Urinary bladder (tissue), 4 donors: ENCODE measurements around the gene CASS4. TPM values are rescaled to one million over a fixed set of nuclear protein-coding genes. Genes with fewer than 3 reads are reported as not detected.
"Not testable (repeated sequence)": the region's sequence is repeated elsewhere in the genome, so short reads cannot be mapped to it uniquely, and the experiment has no call there.

Source experiments
- DNase-seq: peaks from one replicate; pipeline ENCODE4 v3.0.0-alpha.2; 2015; ENCODE audit errors: extremely low spot score
- H3K27ac ChIP-seq: one replicate; pipeline ENCODE4 v1.5.1; 2013; ENCODE audit warnings: low read depth, mild to moderate bottlenecking, moderate library complexity
- H3K36me3 ChIP-seq: one replicate; pipeline ENCODE4 v1.6.1; 2013; ENCODE audit warnings: mild to moderate bottlenecking, moderate library complexity; ENCODE audit not compliant: insufficient read depth
- H3K4me1 ChIP-seq: one replicate; pipeline ENCODE4 v1.6.1; 2013; ENCODE audit warnings: mild to moderate bottlenecking, moderate library complexity; ENCODE audit not compliant: insufficient read depth
- H3K4me3 ChIP-seq: one replicate; pipeline ENCODE4 v1.5.1; 2013; ENCODE audit warnings: low read depth, low read length
- WGBS: extraction: QIAGEN DNeasy Blood & Tissue Kit; methylation state at CpG from one replicate; pipeline ENCODE4 v1.1.7; 2013; 5-methylcytosine and 5-hydroxymethylcytosine counted together
- polyA plus RNA-seq: library from polyadenylated mRNA; stranded (reverse); fragments of 200-250 nt; gene quantifications from one replicate; pipeline ENCODE4 v1.2.3, GENCODE V29; 2013
- total RNA-seq: library from RNA; depleted of rRNA; stranded (reverse); fragments of >200 nt; gene quantifications from one replicate; pipeline ENCODE4 v1.2.3, GENCODE V29; 2014
- donor health status: healthy with polysubstance abuse.
- donor health status: healthy.

Gene CASS4
- total and polyA plus RNA-seq, 2 donors: 1.1 to 1.9 TPM

DNA sequence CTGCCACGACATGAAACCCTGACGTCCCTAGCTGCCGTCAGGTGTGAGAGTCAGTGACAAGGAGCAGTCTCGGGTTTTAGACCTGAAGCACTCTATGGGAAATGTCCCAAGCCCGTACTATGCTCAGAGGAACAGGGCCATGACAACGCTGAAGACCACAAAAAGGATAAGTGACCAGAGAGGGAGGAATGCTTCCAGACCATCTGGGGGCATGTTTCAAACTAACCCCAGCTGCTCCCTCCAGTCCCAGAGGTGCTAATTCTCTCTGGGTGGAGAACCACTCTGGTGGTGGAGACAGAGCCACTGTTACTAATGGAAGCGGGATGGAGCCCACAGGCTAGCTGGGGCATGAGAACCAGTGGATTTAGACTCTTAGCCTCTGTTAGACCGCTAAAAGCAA lies 28.7 kb upstream of the CASS4 start:
- H3K36me3 ChIP-seq: no peaks in the 10 kb centered on the region
- no peak overlapping the region for H3K4me3 ChIP-seq
- H3K27ac ChIP-seq: no peak overlapping the region
- WGBS: 88% methylated on average over 8 of the region's 8 CpGs
- no peaks in the 10 kb centered on the region for H3K4me1 ChIP-seq
- no peak for DNase-seq

DNA sequence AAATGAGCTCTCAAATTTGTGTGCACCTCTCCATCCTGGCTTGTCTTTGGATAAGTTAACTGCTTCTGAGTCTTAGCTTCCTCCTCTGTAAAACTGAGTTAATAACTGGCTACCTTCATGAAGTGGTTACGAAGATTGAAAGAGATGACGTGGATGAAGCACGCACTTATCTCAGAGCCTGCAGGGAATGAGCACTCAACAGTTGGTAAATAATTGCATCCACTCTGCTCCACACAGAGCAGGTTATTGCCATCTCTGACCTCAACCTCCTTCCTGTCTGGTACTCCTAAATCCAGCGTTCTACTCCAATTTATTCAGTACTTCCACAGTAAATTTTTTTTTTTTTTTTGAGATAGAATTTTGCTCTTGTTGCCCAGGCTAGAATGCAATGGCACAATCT lies 26.9 kb upstream of the CASS4 start:
- H3K27ac ChIP-seq: no peak overlapping the region
- no peaks in the 10 kb centered on the region for H3K4me1 ChIP-seq
- DNase-seq: no peak
- 96% methylated on average over 4 of the region's 4 CpGs for whole genome bisulfite sequencing
- no peaks in the 10 kb centered on the region for H3K36me3 ChIP-seq
- H3K4me3 ChIP-seq: no peak overlapping the region

DNA sequence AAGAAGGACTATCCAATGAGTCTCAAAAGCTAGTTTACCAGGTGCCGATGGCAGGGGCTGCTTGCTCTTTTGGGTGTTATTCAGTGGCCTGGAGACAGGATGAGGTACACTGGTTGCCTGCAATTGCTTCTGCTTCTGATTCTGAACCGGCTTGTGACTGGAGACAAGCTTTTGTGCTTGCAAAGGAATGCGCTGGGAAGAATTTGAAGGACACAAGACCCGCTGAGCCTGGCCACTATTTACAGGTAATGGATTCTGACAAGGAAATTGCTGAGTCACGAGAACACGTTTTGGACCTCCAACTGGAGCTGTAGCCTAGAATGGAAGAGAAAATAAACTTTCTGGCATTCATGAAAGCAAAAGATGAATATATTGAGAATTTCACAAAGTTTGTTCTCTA lies 25.8 kb upstream of the CASS4 start:
- H3K4me1 ChIP-seq: no peaks in the 10 kb centered on the region
- H3K36me3 ChIP-seq: no peaks in the 10 kb centered on the region
- no peak for DNase-seq
- H3K27ac ChIP-seq: no peak overlapping the region
- no peak overlapping the region for H3K4me3 ChIP-seq
- whole genome bisulfite sequencing: 96% methylated on average over 6 of the region's 6 CpGs

DNA sequence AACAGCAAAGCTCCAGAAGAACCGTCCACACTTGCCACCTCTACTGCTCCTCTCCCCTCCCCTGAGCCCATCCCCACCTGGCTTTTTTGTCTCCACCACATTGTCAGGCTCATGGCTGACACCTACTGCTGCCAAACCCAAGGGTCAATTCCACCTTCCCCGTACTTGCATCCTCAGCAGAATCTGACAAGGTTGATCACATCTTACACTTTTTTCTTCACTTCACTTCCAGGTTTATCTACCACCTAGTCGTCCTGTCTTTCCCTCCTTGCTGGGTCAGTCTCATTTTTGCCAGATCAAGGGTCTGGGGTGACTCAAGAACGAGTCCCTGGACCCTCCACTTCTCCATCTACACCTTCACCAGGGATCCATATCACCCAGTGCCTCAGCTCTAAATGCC lies 23.2 kb upstream of the CASS4 start:
- H3K36me3 ChIP-seq: no peaks in the 10 kb centered on the region
- 83% methylated on average over 4 of the region's 4 CpGs for WGBS
- no peak overlapping the region for H3K27ac ChIP-seq
- no peaks in the 10 kb centered on the region for H3K4me1 ChIP-seq
- no peak overlapping the region for H3K4me3 ChIP-seq
- no peak for DNase-seq

DNA sequence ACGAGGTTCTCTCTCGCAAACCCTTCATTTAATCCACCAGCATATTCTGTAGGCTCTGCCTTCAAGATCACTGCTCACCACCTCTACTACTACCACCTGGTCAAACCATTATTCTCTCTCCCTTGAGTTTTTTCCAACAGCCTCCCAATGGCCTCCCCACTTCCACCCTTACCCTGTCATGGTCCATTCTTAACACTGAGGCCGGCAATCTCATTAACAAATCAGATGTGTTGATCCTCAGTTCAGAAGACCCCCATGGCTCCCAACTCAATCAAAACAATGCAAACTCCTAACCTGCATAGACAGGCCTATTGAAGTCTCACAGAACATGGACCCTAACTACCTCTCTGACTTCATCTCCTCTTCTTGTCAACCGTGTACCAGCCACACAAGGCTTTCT lies 22.3 kb upstream of the CASS4 start:
- Histone ChIP-seq H3K4me3 (no peak overlapping the region), H3K36me3 (no peaks in the 10 kb centered on the region), H3K4me1 (no peaks in the 10 kb centered on the region), H3K27ac (no peak overlapping the region)
- DNase-seq: no peak
- 92% methylated on average over 4 of the region's 4 CpGs for WGBS

DNA sequence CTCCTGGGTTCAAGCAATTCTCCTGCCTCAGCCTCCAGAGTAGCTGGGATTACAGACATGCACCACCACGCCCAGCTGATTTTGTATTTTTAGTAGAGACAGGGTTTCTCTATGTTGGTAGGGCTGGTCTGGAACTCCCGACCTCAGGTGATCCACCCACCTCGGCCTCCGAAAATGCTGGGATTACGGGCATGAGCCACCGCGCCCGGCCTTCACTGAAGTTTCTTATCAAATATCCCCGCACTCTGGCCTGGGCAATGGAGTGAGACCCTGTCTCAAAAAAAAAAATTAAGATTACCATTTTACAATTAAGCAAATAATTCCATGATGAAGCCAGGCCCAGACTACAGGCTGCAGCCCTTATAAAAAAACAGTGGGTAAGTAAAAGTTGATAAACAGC lies 21.7 kb upstream of the CASS4 start:
- H3K4me3 ChIP-seq, H3K4me1 ChIP-seq, H3K36me3 ChIP-seq, H3K27ac ChIP-seq, DNase-seq: not testable (repeated sequence)
- 96% methylated on average over 9 of the region's 9 CpGs for WGBS

DNA sequence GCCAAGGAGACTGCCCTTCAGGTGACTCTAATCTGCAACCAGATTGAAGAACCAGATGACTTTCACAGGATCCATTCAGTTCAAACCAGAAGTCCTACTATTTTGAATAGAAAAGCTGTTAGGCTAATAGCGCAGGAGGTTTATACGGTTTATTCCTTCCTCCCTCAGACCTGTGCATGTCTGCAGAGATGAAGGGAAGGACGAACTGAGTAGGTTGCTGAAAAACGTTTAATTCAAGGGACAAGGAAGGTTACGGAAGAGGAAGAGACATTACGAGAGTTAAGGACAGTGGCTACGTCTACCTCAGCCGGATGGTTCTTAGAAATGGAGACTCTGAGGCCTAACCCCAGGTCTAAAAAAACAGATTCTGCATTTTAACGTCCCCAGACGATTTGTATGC lies 21.0 kb upstream of the CASS4 start:
- no peak for DNase-seq
- Histone ChIP-seq H3K4me3 (peak overlapping the region; percentile 83), H3K36me3 (no peaks in the 10 kb centered on the region), H3K4me1 (no peaks in the 10 kb centered on the region), H3K27ac (no peak overlapping the region)
- 19% methylated on average over 10 of the region's 10 CpGs for WGBS

DNA sequence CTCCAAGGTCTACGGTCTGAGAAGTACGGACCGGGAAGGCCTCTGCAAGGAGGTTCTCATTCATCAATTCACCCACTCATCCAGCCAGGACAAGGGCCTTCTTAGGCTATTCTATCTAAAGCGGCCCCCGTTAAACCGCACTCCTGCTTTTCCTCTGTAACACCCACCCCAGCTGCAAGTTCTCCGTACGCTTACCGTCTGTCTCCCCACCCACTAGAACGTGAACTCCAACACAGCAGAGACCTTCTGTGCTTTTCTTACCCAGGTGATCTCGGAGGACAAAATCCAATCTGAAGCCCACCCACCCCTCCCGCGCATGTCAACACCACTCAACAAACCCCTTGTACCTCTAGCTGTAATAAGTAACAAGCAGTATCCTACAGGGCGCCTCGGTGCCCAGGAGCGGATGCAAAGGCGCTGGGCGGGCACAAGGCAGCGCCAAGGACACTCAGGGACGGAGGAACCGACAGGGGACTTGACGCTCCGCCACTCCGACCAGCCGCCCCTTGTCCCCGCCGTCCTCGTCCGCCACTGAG lies 20.4 kb upstream of the CASS4 start:
- H3K4me3 ChIP-seq: peak overlapping the region; percentile 83
- WGBS: under 1% methylated on average over 29 of the region's 29 CpGs

DNA sequence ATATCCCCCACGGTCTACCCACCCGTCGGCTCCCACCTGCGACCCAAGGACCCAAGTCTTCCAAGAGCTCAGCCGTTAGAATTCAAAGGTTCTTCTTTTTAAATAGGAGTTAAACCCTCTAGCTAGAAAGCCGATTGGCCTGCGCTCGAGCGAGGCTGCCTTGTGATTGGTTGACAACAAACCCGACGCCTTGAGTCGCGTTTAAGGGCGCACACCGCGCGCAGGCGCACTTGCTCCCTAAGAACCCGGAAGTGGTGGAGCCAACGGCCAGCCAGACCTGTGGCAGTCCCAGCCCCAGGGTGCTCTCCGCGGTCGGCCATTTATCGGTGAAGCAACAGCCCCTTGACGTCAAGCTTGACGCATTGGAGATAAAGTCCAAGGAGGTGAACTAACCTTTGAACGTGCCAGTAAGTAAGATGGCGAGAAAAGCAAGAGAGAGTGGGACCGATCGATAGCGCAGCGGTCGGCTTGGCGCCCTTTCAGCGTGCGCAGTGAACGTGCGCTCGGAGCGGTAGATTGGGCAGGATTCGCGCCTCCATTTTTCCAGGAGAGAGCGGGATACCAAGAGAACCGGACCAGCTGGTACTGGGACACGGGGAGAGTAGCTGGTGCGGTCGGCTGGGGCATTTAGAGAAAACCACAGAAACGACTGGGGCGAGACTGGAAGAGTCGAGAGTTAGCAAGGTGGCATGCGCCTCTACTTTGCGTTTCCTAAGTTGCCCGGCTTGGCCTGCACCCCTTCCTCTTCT lies 19.8 kb upstream of the CASS4 start, which contains the start of the genes AURKA and CSTF1:
Gene AURKA, minus strand, starts transcription at position 84 of the 749 bp plus-strand sequence. CDS start 4,018 bp downstream, outside the sequence.
Gene CSTF1, plus strand, starts transcription at position 514 of the 749 bp plus-strand sequence. CDS start 2,908 bp downstream, outside the sequence.
- H3K27ac ChIP-seq: peak within 1 kb of the TSS; percentile 82
- under 1% methylated on average over 53 of the region's 53 CpGs for WGBS
- peak; percentile 98 for DNase-seq
- H3K4me3 ChIP-seq: peak within 1 kb of the TSS; percentile 83
- no peaks in the 10 kb centered on the region for H3K4me1 ChIP-seq
- peaks cover 3% of the 10 kb centered on the region for H3K36me3 ChIP-seq

More for the DNA sequence above, 20.4 kb upstream of the CASS4 start:
- Histone ChIP-seq H3K27ac (peak overlapping the region; percentile 35), H3K36me3 (no peaks in the 10 kb centered on the region), H3K4me1 (no peaks in the 10 kb centered on the region)
- DNase-seq: no peak

DNA sequence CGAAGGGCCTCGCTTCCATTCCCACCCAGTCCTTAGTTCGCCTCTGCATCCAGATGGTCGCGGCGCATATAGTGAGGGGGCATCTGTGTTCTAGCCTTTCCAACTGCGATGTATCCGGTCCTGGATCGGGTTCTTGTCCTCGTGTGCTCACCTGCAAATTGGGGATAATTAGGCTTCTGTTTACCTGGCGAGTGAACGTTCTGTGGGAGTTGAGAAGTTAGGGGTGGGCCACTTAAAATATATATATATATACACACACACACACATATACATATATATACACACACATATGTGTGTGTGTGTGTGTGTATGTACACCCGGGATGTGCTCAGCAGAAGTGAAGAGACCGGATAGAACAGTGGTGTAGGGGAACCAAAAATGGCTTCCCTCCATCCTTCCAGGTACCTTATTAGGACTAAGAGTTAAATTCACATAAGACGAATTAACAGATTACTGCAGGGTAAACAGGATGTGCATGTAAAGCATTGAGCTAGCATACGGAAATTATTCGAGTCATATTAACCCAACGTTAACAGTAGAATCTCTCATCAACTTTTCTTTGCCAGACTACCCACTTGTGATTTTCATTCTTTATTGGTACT lies 19.1 kb upstream of the CASS4 start:
- under 1% methylated on average over 18 of the region's 18 CpGs for WGBS
- Histone ChIP-seq H3K4me3 (peak overlapping the region; percentile 83), H3K27ac (peak overlapping the region; percentile 82), H3K4me1 (no peaks in the 10 kb centered on the region), H3K36me3 (peaks cover 6% of the 10 kb centered on the region)
- no peak for DNase-seq

DNA sequence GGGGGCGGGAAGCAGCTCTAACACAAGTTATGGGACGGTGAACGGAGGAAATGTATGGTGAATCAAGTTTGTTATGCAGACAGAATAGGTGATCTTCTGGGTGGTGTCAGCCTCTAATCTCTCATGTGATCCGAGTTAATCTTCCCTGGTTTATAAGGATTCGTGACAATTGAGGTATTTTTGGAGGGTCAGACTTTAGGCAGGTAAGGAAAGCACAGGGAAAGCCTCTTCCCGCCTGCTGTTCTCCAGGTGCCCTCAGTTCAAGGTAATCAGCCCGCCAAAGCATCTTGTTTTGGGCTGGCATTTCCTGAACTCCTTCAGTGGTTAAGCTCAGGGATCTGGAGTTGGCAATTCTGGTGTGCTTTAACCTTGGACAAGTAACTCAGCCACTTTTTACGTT lies 18.4 kb upstream of the CASS4 start:
- Histone ChIP-seq H3K36me3 (peaks cover 8% of the 10 kb centered on the region), H3K27ac (no peak overlapping the region), H3K4me3 (peak overlapping the region; percentile 83), H3K4me1 (no peaks in the 10 kb centered on the region)
- DNase-seq: no peak
- 66% methylated on average over 8 of the region's 8 CpGs for WGBS

DNA sequence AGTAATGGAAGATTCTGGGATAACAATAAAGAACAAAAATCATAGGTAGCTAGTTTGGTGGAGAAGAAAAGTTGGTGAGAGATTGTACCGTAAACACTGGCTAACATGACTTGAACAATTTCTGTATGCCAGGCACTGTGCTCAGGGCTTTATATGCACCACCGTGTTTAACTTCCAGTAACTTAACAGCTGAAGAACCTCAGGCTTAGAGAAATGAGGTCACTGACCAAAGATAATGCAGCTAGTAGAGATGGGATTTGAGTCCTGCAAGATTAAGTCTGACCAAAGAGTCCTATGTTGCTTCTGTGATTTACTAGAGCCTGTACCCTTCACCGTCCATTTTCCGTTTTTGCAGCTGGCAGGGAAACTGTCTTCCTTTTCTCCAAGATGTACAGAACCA lies 16.9 kb upstream of the CASS4 start:
- no peak for DNase-seq
- no peak overlapping the region for H3K27ac ChIP-seq
- WGBS: 62% methylated on average over 4 of the region's 4 CpGs
- H3K36me3 ChIP-seq: peaks cover 11% of the 10 kb centered on the region
- no peak overlapping the region for H3K4me3 ChIP-seq
- no peaks in the 10 kb centered on the region for H3K4me1 ChIP-seq

DNA sequence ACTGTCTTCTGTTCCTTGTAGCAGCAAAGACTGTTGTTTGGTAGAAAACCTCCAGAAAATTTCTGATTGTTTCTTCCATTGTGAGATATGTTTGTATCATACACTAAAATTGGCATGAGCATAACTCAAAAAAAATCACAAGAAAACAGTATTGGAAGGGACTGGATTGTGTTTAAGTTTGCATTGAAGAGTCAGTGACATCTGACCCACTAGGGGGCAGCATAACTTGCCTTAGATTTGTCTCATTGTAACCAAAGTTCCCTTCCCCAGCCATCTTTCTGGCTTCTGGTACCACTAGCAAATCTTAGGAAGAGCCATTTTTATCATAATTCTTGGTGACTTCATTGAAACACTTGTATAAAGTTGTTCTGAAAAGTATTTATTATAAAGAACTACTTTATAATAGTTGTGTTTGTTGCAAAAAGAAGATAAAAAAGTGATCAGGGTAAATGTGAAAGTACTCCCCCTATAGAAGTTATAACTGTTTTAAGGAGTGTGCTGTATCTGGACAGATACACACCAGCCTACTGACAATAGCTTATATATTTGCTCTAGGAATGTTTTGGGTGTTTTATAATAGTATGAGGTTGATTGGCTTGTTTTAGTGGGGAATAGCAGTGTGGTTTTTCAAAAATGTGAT lies 11.9 kb upstream of the CASS4 start:
- Histone ChIP-seq H3K4me3 (no peak overlapping the region), H3K36me3 (peaks cover 18% of the 10 kb centered on the region), H3K4me1 (no peaks in the 10 kb centered on the region), H3K27ac (no peak overlapping the region)
- DNase-seq: no peak

DNA sequence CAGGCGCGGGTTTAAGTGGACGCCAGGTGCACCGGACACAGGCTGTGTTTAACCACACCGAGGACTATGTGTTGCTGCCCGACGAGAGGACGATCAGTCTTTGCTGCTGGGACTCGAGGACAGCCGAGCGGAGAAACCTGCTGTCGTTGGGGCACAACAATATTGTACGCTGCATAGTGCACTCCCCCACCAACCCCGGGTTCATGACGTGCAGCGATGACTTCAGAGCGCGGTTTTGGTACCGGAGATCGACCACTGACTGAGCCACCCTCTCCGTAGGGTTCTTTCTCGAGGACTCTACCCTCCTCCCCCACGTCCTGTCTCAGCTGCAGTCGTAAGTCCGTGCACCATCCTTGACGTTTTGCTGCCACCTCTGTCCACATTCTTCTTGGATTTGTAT lies 8.6 kb upstream of the CASS4 start:
- WGBS: 93% methylated on average over 26 of the region's 26 CpGs
- Histone ChIP-seq H3K4me1 (no peaks in the 10 kb centered on the region), H3K36me3 (peaks cover 14% of the 10 kb centered on the region), H3K27ac (no peak overlapping the region), H3K4me3 (no peak overlapping the region)
- no peak for DNase-seq
